ENCODE measurements around the gene MARK1. TPM values are rescaled to one million over a fixed set of nuclear protein-coding genes. Genes with fewer than 3 reads are reported as not detected.

MARK1 gene
- total RNA-seq, 1 experiment from 2014 or later, result 17.8 TPM

DNA sequence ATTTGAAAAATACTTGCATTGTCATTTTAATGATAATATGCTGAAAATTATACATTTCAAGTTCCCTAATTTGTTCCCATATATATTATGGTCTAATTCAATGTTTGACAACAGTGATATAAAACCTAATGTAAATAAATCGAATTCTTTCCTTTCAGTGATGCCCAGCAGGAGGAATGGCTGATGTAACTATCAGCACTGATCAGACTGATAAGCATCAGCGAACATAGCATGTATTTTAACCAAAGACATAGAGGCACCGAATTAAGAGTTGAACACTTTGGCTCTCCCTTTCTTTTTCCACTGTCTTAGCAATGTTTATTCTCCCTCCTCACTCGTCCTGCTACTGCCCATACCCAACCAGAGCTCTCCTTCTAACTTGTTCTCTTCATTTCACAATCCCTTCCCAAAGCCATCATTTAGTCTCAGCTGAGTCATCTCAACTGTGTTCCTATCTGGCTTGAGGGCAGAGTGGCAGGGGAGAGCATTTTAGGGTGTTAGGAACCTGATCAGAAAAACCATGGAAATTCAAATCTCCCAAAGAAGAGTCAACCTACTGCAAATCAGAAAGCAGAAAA, 103.4 kb downstream of the MARK1 start:
- no peaks in the 10 kb centered on the region for H3K79me2 ChIP-seq (ENCODE audit: insufficient read depth, low read length)
- H3K4me2 ChIP-seq (ENCODE audit: insufficient read depth, insufficient read length, low read length), result no peak overlapping the region
- no peak overlapping the region for H2BK12ac ChIP-seq (ENCODE audit: insufficient read length, low read depth, low read length)
- H3K14ac ChIP-seq (ENCODE audit: insufficient read depth, low read length), result peak overlapping the region; percentile 56; the same call in 1 of the 2 replicates
- H3K27ac ChIP-seq (ENCODE audit: insufficient read length, low read depth, low read length), result no peak overlapping the region
- peak overlapping the region; percentile 30 for H3K56ac ChIP-seq (ENCODE audit: insufficient read length, low read depth, low read length)
- peaks cover 24 to 26% of the 10 kb centered on the region in 2 experiments for H3K4me1 Mint-ChIP-seq
- H2AFZ ChIP-seq (ENCODE audit: low read length), result no peak overlapping the region
- no CpG with 5 or more reads among the region's 4 CpGs for WGBS (ENCODE audit: extremely low coverage, insufficient read length, low lambda C conversion rate)
- no peak overlapping the region for H2BK15ac ChIP-seq (ENCODE audit: low read depth, low read length)
- H3K9me3 Mint-ChIP-seq, result no peaks in the 10 kb centered on the region
- no peaks in the 10 kb centered on the region for H4K20me1 ChIP-seq (ENCODE audit: control insufficient read depth, insufficient read depth, insufficient read length)
- H3K4me1 ChIP-seq (ENCODE audit: insufficient read depth, low read length), result peaks cover 7% of the 10 kb centered on the region; the same call in 1 of the 2 replicates
- H2BK120ac ChIP-seq (ENCODE audit: low read depth, low read length, poor library complexity, severe bottlenecking), result no peak overlapping the region
- no peak overlapping the region for H3K18ac ChIP-seq (ENCODE audit: insufficient read length, low read depth, low read length)
- H4K91ac ChIP-seq (ENCODE audit: insufficient read length, low read depth, low read length), result no peak overlapping the region
- H3T11ph ChIP-seq (ENCODE audit: low read length), result no peak overlapping the region
- H3K23me2 ChIP-seq (ENCODE audit: insufficient read length, low read depth, low read length, poor library complexity, severe bottlenecking), result no peaks in the 10 kb centered on the region
- TF ChIP-seq CTCF (conservative IDR thresholded peaks at IDR 0.05), result no peak
- no peak overlapping the region for H2BK5ac ChIP-seq (ENCODE audit: insufficient read length, low read length)
- peak overlapping the region; percentile 0 to 42 (median 27); a peak in 5 of 7 replicates for H3K27ac Mint-ChIP-seq
- no peak overlapping the region for H2AK5ac ChIP-seq (ENCODE audit: insufficient read length, low read length)
- H3K23ac ChIP-seq (ENCODE audit: insufficient read length, low read depth, low read length), result no peak overlapping the region
- H4K5ac ChIP-seq (ENCODE audit: insufficient read length, low read depth, low read length), result no peak overlapping the region
- no peak overlapping the region for H3K9ac ChIP-seq (ENCODE audit: extremely low read depth, insufficient read length, low read length)
- H3K4ac ChIP-seq (ENCODE audit: low read depth, low read length), result no peak overlapping the region
- no peak overlapping the region for H4K8ac ChIP-seq (replicated peaks; ENCODE audit: insufficient read length, low read depth, low read length)
- DNase-seq, result no peak
- no peaks in the 10 kb centered on the region for H3K9me3 ChIP-seq (ENCODE audit: control insufficient read depth, low read depth, low read length)
- H3K27me3 Mint-ChIP-seq (ENCODE audit: low read depth), result no peaks in the 10 kb centered on the region
- no peak overlapping the region for H2BK20ac ChIP-seq (ENCODE audit: low read depth, low read length, poor library complexity, severe bottlenecking)
- peaks cover 13 to 19% (median 18%) of the 10 kb centered on the region in 3 experiments; a peak in 6 of 7 replicates for H3K36me3 Mint-ChIP-seq (ENCODE audit: insufficient read depth in 1 of 3, low read depth in 3 of 3)
- H3K79me1 ChIP-seq (ENCODE audit: insufficient read depth, low read depth, low read length, poor library complexity, severe bottlenecking), result no peaks in the 10 kb centered on the region
- H3K4me3 Mint-ChIP-seq, result no peak overlapping the region
- no peaks in the 10 kb centered on the region for H3K27me3 ChIP-seq (ENCODE audit: insufficient read depth, low read length)
